Spleen (tissue), 7 donors: ENCODE data around the gene NTN1.

ENCODE experiments used
- POLR2AphosphoS5 ChIP-seq, 3 donors: sonication (generic); formaldehyde crosslinking; IDR thresholded peaks; one replicate each; pipeline ENCODE4 v1.5.1; 2017; ENCODE audit warnings: antibody characterized with exemption in 3 of 3
- TF ChIP-seq, protein P1 (sequence below), 11 experiments: fragments of 200-600 bp in 7 of 11; fragments of 450-650 bp in 4 of 11; sonication (generic) in 4 of 11; IDR thresholded peaks in 8 of 11; conservative IDR thresholded peaks in 3 of 11; 1 replicate in 7 of 11; 2 replicates in 4 of 11; pipeline versions ENCODE4 v1.4.0 to v1.8.0; 2016 to 2021; ENCODE audit warnings: antibody characterized with exemption in 11 of 11, inconsistent platforms in 4 of 11, mild to moderate bottlenecking in 1 of 11
- donor health status: DM: no; HTN: no; CAD: no; lungs with moderate emphysema.
- donor health status: DM: no; HTN: no; CAD: no.
- donor health status: DM: no; HTN: no; CAD: no.

DNA sequence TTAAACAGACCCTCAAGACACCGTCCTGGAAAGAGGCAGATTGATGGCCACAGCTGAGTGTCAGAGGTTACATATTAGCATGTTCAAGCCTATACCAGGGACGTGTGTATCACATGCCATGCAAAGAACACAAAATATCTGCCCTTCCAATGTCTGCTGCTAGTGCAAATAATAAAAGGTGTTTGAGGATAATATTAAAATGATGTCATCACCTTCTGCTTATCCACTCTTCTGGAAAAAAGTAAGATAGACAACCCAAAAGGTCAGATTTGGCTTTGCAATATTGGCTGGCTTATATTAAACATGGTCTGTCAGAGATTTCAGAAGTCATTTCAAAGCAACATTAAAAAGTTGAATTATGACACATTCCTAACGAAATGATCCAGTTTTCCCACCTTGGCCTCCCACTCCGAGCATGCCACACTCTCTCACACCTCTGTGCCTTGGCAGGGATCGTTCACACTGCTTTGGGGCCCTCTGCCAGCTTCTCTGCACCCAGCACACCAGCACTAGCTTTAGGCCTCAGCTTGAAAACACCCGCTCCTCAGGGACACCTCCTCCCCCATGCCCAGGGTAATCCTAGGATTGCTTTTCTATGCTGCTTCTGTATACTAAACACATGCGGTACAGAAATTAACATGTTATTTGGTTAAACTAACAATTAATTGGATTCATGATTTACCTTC, 248.2 kb downstream of the NTN1 start:
- TF ChIP-seq, protein P1, sequence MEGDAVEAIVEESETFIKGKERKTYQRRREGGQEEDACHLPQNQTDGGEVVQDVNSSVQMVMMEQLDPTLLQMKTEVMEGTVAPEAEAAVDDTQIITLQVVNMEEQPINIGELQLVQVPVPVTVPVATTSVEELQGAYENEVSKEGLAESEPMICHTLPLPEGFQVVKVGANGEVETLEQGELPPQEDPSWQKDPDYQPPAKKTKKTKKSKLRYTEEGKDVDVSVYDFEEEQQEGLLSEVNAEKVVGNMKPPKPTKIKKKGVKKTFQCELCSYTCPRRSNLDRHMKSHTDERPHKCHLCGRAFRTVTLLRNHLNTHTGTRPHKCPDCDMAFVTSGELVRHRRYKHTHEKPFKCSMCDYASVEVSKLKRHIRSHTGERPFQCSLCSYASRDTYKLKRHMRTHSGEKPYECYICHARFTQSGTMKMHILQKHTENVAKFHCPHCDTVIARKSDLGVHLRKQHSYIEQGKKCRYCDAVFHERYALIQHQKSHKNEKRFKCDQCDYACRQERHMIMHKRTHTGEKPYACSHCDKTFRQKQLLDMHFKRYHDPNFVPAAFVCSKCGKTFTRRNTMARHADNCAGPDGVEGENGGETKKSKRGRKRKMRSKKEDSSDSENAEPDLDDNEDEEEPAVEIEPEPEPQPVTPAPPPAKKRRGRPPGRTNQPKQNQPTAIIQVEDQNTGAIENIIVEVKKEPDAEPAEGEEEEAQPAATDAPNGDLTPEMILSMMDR (IDR thresholded peaks at IDR 0.05 in 8 of 11, conservative IDR thresholded peaks at IDR 0.05 in 3 of 11) = no peak
- TF ChIP-seq POLR2AphosphoS5 (IDR thresholded peaks at IDR 0.05) = no peak
